Gastrocnemius medialis (tissue), 4 donors: Measurements from ENCODE around the gene AIG1.

ENCODE experiments used
- CTCF ChIP-seq, 5 experiments: fragments of 450-650 bp in 3 of 5; fragments of 200-600 bp in 2 of 5; sonication (generic) in 2 of 5; IDR thresholded peaks in 4 of 5; conservative IDR thresholded peaks in 1 of 5; 1 replicate in 4 of 5; 2 replicates in 1 of 5; pipeline ENCODE4 v1.5.1; 2016 to 2019; ENCODE audit warnings: antibody characterized with exemption in 5 of 5, mild to moderate bottlenecking in 3 of 5, moderate library complexity in 3 of 5
- POLR2A ChIP-seq, 2 donors: fragments of 450-650 bp; IDR thresholded peaks; one replicate each; pipeline ENCODE4 v1.6.1; 2017; ENCODE audit warnings: antibody characterized with exemption in 2 of 2, mild to moderate bottlenecking in 2 of 2, moderate library complexity in 2 of 2

- TF ChIP-seq CTCF (IDR thresholded peaks at IDR 0.05 in 4 of 5, conservative IDR thresholded peaks at IDR 0.05 in 1 of 5) (no peak), POLR2A (IDR thresholded peaks at IDR 0.05) (no peak)
These were observed 52.1 kb downstream of the AIG1 start for GRCh38 chr6:143112837-143113236.
